H54 (cell line): ENCODE measurements around the gene TRAF7.
A peak's percentile ranks its signal among the peaks of the same experiment; 100 is the strongest.
"Not testable (repeated sequence)": the region's sequence is repeated elsewhere in the genome, so short reads cannot be mapped to it uniquely, and the experiment has no call there.

Source experiments
- DNase-seq: peaks from one replicate; pipeline ENCODE4 v3.0.0; 2011; ENCODE audit warnings: low spot score, mixed read lengths; ENCODE audit not compliant: insufficient read length
- FAIRE-seq: peaks from 3 replicates; lab custom pipeline; 2011; peaks lifted over from hg19 to GRCh38; lab: Jason Lieb, UNC
- POLR2A ChIP-seq: IDR thresholded peaks from 2 replicates; pipeline ENCODE4 v1.6.1; 2011; ENCODE audit warnings: low read depth, mild to moderate bottlenecking, low read length

The TRAF7 gene

DNA sequence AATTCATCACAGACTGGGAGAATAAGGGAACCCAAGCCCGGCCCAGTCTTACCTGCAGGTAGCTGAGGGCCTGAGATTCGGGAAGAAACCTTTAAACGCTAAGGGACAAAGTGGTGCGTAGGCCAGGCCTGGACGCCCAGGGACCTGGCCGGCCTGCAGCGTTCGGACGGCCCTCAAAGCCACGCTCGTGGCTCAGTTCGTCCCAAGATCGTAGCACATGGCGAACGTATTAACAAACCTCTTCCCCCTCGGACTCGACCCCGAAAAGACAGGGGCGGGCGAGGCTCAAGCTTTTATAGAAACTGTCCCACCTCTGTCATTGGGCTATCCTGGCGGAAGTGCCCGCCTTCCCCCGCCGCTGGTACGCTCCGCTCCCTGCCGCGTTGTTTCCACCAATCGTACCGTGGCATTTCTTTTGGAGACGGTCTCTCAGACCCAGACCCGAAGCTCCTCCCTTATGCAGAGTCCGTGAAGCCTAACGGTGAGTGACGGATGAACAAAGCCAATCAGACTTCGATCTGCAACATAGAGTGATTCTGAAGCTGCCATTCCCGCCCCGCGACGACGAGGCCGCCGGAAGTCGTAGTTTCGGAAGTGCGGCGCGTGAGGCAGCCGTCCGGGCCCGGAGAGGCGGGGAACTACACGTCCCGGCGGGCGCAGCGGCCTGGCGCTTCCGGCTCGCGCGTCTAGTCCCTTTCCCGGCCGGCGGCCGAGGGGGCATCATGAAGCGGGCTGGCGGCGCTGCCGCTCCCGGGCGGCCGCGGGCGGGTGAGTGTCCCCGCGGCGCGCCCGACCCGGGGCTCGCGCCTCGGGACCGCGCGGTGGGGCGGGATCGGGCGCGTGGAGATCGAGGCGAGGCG lies at the start of gene TRAF7:
TRAF7 (plus strand) TSS at position 692 of the 860 bp plus-strand sequence. CDS start 8,139 bp downstream, outside the sequence.
- FAIRE-seq = peak; percentile 84
- TF ChIP-seq POLR2A = peak; percentile 99
- DNase-seq = peak; percentile 100

DNA sequence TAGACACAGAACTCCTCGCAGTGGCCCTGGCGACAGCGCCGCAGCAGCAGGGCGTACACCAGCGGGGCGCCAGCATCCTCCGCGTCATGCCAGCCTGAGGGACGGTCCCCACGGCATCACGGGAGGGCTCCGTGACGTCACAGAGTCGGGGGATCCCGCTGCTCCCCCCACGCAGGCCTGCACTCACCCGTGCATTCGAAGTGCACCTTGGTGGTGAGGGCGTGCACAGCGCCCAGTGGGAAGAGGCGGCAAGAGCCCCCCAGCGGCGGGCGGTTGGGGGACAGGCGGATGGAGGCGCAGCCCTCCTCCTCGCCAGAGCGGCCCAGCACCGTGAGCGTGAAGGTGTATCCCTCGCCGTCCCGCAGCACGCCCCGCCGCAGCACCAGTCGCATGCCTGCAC lies 49.4 kb upstream of the TRAF7 start:
- FAIRE-seq = not testable (repeated sequence)

DNA sequence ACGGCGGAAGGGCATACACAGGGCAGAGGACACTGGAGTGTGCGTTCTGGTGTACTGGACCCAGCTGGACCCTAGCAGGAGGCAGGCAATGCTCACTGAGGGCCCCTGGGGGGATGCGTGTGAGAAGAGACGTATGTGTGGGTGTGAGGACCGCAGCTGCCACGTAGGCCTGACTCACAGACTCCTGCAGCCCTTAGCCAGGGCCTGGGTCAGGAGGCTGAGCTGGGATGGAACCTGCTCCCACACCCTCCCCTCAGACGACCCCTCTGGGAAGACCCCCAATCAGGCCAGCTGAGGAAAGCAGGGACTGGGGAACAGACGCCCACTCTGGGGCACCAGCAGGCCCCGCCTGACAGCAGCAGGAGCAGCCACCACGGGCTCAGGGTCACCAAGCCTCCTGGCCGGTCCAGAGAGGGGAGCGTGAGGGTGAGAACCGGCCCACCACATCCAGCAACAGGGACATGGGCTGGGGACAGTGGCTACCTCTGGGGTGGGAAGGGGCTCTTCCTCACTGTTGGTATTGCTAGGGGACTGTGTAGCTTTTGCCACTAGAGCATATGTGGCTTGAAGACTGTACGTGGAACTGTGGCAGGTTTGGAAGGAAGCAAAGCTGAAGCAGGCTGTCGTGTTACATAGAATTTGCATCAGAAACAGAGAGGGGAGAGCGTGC lies 48.3 kb upstream of the TRAF7 start:
- DNase-seq = peak; percentile 70
- not testable (repeated sequence) for FAIRE-seq

More for the DNA sequence above, 49.4 kb upstream of the TRAF7 start:
- DNase-seq = not testable (repeated sequence)

DNA sequence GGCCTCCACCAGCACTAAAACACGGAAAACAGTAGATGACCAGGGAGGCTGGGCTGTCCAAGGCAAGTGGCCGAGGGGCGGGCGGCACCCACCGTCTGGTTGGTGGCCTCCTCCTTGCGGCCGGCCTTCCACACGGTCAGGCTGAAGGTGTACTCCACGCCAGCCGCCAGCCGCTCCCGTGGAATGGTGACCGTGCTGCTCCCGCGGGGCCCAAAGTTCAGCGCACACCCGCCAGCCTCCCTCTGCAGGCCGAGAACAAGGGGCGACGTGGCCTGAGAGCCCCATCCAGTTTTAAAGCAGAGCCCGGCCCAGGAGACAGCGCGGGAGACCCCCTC lies 47.8 kb upstream of the TRAF7 start:
- FAIRE-seq, DNase-seq: not testable (repeated sequence)

DNA sequence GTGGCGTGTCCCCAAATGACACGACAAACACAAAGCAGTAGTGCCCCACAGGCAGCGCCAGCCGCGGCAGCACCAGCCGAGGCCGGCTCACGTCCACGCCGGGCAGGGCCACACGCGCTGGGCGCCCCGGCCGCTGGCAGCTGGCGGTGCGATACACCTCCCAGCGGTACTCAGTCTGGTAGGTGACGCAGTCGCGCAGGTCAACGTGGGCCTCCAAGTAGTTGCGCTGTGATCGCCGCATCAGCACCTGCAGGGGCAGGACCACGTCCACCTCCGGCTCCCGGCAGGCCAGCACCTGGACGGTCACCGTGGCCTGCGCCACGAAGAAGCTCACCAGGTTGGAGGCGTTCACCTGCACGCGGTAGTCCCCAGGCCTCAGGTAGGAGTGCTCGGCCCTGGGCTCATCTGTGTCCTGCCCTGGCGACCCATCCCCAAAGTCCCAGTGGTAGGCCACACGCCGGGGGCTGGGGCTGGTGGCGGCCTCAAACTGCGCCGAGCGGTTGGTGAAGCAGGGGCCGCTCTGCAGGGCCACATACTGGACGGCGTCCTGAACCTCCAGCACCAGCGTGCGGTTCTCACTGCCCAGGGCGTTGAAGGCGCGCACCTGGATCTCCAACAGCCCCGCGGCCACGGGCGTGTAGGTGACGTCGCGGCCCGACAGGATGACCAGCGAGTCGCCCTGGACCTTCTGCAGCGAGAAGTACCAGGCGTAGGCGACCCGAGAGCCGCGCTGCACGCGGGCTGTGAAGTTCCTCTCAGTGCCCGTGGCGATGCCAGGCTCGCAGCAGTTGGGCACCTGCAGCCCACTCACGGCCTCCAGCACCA lies 46.9 kb upstream of the TRAF7 start:
- not testable (repeated sequence) for FAIRE-seq, DNase-seq

DNA sequence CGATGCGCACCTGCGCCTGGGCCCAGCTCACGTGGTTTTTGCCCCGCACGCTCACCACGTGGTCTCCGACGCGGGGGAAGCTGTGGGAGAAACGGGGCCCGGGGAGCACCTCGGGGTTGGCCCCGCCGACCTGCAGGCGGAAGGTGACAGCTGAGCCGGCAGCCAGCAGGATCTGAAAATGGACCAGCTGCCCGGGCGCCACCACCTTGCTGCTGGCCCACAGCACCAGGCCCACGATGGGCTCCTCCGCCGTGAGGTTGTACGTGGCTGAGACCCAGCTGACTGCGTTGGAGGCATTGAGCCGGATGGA lies 46.4 kb upstream of the TRAF7 start:
- not testable (repeated sequence) for FAIRE-seq

DNA sequence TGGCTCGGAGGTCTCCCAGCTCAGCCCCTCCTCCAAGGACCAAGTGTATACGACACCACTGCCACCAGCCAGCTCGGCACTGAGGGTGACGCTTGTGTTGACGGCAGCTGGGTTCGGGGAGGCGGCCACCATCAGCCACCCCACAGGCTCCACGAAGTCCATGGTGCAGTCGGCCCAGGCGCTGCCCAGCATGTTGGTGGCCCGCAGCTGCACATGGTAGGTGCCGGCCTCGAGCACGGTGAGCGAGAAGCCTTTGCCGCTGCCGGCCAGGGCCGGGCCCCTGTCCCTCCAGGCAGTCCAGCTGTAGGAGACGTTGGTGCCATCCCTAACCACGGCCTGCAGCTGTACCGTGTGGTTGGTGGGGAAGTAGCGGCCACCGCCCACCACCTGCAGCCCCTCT lies 45.7 kb upstream of the TRAF7 start:
- DNase-seq, FAIRE-seq: not testable (repeated sequence)

More for the DNA sequence above, 46.4 kb upstream of the TRAF7 start:
- DNase-seq = not testable (repeated sequence)

DNA sequence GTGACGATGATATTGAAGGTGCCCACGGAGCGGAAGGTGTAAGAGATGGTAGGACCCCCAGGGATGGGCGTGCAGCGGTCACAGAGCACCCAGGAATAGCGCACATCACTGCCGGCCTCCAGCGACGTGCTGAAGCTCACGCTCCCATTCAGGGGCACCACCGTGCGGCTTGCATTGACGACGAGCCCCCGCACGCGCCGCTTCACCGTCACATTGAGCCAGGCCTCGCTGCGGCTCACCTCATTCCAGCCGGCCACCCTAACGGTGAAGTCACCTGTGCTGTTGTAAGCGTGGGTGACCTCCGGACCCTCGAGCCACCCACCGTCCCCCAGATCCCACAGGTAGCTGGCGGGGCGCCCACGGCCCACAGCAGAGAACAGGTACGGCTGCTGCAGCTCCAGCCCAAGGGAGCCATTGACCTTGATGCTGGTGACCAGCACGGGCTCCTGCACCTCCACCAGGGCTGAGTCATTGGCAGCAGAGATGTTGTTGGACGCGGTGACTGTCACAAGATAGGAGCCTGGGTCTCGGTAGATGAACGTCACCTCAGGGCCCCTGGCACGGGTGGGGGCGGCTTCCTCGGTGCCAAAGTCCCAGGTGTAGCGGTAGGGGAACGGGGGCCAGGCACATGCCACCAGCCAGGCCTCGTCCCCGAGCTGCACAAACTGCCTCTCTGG lies 45.1 kb upstream of the TRAF7 start:
- FAIRE-seq = not testable (repeated sequence)

DNA sequence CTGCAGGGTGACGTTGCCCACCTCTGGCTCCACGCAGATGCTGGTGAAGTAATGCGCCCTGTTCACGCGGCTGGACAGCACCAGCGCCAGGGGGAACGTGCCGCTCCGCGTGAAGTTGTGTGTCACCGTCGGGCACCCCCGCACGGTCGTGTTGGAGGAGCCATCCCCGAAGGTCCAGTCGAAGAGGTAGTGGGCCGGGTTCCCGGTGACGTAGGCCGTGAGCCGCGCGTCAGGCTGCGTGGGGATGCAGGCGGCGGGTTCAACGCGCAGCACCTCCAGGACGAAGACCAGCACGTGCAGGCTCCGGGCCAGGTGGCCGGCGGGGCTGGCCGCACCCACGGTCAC lies 44.6 kb upstream of the TRAF7 start:
- FAIRE-seq, DNase-seq: not testable (repeated sequence)

More for the DNA sequence above, 45.1 kb upstream of the TRAF7 start:
- DNase-seq = not testable (repeated sequence)

DNA sequence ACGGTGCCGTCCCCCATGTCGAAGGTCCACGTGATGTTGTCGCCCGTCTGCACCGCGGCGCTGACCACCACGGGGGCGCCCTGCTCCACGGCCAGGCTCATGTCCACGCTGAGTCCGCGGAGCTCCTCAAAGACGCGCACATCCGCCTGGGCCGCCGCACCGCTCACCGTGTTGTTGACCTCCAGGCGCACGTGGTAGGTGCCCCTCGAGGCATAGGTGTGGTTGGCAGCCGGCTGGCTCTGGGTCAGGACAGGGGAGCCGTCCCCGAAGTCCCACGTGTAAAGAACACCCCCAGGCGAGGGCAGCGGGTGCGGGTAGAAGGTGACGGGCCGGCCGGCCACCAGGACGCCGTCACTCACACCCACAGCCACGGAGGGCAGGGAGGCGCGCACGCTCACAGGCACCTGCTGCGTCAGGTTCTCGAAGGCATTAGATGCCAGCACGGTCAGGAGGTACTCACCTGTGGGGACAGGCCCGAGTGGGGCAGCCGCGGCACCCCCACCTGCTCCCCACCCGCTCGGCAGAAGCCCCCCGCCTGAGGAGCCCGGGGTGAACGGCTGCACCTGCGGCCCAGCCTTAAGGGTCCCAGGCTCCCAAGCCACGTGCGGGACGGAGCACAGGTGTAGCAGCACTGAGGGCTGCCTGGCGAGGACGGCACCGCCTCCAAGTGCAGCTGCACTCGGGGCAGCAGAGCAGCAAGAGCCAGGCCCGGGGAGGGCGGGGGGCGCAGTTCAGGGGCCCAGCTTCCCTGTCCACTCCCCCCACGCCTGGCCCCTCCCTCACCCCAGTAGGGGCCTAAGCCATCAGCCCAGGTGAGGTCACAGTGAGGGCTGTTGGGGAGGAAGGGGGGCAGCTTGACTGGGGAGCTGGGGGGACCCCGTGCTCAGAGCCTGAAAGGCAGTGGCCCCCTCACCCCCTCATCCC lies 43.9 kb upstream of the TRAF7 start:
- FAIRE-seq, DNase-seq: not testable (repeated sequence)

DNA sequence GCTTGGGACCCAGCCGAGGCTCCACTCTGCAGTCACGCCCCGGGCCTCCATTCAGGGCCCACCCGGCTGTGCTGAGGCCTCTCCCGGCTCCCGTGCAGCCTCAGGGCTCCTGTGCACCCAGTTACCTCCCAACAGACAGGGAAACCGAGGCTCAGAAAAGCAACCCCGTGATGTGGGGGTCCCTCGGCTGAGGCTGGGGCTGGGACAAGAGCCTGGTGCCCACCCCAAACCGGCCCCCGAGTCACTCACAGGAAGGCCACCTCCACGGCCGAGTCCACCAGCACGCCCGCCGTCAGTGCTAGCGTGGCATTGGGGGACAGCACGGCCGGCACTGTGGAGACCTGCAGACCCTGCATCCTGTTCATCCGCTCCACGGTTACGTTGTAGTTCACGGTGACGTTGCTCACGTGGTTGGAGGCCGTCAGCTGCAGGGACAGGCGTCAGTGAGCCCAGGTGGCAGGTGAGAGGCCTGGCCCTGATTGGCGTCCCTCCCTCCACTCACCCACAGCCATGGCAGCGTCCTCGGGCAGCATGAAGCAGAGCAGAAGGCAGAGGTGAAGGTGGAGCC lies 43.0 kb upstream of the TRAF7 start:
- DNase-seq, FAIRE-seq: not testable (repeated sequence)

DNA sequence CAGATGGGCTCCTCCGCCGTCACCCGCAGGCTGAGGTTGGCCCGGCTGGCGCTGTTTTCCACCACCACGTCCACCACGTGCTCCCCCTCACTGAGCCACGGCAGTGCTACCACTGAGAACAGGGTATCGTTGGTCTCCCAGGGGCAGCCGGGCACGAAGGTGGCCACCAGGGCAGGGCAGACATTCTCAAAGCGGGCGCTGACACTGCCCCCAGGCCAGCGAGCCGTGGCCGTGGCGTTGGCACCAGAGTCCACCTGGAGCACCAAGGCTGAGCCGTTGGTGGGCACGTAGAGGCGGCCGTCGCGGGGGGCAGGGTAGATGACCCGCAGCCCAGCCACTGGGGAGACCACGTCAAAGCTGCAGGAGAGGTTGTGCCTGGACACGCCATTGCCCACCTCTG lies 41.4 kb upstream of the TRAF7 start:
- FAIRE-seq, DNase-seq: not testable (repeated sequence)

DNA sequence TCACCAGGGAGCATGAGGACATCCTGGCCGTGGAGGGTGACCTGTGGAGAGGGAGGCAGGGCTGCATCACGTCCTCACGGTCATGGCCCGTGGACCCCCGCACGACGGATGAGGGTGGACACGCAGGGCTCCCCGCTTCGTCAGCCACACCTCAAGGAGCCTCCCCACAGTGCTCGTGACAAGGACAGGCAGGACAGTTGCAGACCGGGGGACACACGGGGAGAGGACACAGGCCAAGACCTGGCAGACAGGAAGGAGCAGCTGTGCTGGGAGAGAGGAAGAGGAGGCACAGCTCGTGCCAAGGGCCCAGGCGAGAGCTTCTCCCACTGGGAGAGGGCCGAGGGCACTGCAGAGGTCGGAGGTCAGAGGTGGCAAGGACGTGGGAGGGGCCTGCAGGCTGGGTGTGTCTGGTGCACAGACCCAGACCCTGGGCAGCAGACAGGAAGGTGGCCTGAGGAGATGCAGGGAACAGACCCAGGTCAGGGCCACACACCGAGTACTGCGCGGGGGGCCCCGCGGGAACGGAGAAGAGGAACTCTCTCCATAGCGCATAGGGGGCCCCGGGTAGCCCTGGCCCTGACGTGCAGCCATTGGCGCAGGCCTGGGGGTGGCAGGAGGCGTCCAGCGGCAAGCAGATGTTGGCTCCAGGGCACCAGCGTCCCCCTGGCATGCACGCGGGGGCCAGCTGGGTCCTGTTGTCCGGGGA lies 40.5 kb upstream of the TRAF7 start:
- FAIRE-seq, DNase-seq: not testable (repeated sequence)
